ENCODE results near the gene GON4L.
"Not testable (repeated sequence)": the region's sequence is repeated elsewhere in the genome, so short reads cannot be mapped to it uniquely, and the experiment has no call there.

The GON4L gene

DNA sequence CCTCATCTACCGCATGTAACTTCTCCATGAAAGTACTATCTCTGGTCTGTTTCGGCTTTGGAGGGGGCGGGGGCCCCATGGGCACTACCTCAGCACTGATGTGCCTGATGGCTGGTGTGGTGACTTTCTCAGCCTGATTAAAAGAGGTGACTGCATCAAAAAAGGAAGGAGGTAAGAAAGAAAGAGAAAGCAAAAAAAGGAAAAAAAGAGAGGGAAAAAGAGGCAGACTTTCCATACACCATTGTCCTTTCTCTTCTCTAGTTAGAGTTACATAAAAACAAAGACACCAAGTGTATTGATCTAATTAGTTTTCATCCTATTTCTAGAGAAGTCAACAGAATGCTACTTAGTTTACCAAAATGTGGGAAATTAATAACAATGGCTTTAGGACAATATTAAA, 43.3 kb downstream of the GON4L start:
- no peak for DNase-seq (ENCODE audit: low spot score)

- no peak for DNase-seq (ENCODE audit: low spot score)
These were observed 44.1 kb downstream of the GON4L start for GRCh38 chr1:155812878-155813277.

DNA sequence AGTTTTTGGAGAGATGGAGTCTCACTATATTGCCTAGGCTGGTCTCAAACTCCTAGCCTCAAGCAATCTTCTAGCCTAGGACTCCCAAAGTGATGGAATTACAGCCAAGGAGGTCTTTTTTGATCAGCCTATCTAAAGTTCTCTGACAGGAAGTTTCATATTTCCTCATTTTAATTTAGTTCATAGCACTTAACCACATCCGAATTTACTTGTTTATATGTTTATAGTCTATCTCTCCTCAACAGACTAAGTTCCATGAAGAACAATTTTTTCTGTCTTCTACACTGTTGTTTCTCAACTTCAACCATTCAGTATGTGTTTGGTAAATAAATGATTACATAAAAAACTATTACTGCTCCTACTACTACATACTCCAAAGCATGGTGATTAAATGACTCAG, 47.9 kb downstream of the GON4L start:
- no peak for DNase-seq (ENCODE audit: low spot score)

DNA sequence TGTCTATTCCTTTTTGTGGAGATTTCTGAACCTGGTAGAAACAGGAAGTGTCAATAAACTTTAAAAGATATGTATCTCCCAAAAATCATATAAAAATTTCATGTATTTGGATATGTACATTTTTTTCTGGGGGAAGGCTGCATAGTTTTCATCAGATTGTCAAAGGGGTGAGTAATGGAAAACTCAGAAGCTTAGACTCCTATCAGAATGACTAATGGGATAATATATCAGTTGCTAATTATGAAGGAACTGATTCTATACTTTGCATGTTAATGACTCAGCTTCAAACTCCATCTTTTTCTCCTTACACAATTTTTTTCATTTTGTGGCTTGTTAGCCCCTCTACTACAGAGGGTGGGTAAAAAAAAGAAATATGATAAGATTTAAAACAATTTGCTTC, 55.9 kb downstream of the GON4L start:
- DNase-seq (ENCODE audit: low spot score): no peak

DNA sequence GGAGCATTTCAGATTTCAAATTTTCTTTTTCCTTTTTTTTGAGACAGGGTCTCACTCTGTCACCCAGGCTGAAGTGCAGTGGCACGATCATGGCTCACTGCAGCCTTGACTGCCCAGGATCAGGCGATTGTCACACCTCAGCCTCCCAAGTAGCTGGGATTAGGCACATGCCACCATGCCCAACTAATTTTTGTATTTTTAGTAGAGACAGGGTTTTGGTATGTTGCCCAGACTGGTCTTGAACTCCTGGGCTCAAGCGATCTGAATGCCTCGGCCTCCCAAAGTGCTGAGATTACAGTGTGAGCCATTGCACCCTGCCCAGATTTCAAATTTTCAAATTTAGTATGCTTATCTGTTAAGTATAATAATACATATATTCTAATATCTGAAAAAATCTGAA, 61.4 kb downstream of the GON4L start:
- not testable (repeated sequence) for DNase-seq (ENCODE audit: low spot score)

- DNase-seq (ENCODE audit: low spot score): no peak
These were observed 62.3 kb downstream of the GON4L start for GRCh38 chr1:155794605-155795245.

- no peak for DNase-seq (ENCODE audit: low spot score)
These were observed 63.8 kb downstream of the GON4L start for GRCh38 chr1:155793213-155793612.

DNA sequence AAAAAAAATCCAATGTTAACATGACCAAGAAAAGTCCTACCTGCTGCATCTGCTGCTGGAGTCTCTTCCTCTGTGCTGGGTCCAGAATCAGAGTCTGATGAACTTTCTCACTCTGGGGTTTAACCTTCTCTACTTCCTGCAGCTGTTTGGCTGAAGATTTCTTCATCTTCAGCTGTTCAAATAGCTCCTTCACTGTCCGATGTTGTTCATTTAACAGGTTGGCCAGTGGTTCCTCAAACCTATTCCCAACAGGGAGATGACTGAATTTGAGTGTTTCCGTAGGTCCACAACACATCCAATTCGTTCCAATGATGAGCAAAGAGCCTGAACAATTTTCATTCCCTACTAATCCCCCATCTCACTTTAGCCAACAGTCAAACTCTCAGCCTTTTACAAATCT, 79.4 kb downstream of the GON4L start:
- DNase-seq (ENCODE audit: low spot score): no peak

- no peak for DNase-seq (ENCODE audit: low spot score)
These were observed 80.6 kb downstream of the GON4L start for GRCh38 chr1:155776414-155776813.

DNA sequence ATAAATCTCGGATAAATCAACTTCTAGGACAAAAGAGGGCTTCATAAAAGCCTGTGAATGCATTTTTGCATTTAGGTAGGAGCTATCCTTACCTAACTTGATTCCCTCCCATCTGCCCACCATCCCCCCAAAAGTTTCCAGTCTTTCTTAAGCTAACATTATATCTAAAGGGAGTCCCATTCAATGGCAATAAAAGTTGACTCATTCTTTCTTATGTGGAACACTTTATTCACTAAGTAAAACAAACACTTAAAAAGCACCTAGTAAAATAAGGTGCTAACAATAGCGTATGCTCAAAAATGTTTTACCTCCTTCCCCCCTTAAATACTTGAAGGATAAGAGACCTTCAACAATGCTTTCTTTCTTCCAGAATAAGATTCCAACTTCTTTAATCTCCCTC, 83.8 kb downstream of the GON4L start:
- no peak for DNase-seq (ENCODE audit: low spot score)

DNA sequence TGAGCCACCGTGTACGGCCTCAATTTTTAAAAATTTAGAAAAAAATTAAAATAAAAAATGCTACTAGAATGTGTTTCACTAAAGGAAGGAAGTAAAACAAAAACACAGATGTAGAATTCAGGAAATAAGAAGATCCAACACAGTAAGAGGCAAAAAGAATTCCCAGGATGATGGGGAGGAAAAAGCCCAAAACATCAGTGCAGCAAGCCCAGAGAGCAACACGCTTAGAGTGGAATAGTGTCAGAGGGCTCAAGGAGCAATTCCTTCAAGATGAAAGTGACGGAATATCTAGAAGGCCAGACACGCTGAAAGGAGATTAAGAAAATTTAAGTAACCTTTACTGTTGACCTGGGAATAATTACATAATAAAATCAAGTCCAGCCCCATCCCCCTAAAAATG, 87.8 kb downstream of the GON4L start:
- no peak for DNase-seq (ENCODE audit: low spot score)

GRCh38 chr1:155767399-155767989, 89.5 kb downstream of the GON4L start:
- DNase-seq (ENCODE audit: low spot score): not testable (repeated sequence)

DNA sequence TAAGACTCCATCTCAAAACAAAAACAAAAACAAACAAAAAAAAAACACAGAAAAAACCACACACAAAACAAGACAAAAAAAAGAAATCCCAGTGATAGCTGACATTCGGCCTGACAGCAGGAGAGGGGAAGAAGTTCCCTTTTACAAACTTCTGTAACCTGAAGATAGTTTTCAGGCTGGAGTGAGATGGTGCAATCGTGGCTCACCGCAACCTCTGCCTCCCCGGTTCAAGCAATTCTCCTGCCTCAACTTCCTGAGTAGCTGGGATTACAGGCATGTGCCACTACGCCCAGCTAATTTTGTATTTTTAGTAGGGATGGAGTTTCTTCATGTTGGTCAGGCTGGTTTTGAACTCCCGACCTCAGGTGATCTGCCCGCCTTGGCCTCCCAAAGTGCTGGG, 93.0 kb downstream of the GON4L start:
- DNase-seq (ENCODE audit: low spot score): not testable (repeated sequence)

GRCh38 chr1:155763090-155763815, 93.8 kb downstream of the GON4L start:
- DNase-seq (ENCODE audit: low spot score): not testable (repeated sequence)

- no peak for DNase-seq (ENCODE audit: low spot score)
These were observed 95.1 kb downstream of the GON4L start for GRCh38 chr1:155761736-155762405.

GRCh38 chr1:155760751-155761475, 96.1 kb downstream of the GON4L start:
- no peak for DNase-seq (ENCODE audit: low spot score)

- DNase-seq (ENCODE audit: low spot score): no peak
These were observed 96.9 kb downstream of the GON4L start for GRCh38 chr1:155759966-155760630.

DNA sequence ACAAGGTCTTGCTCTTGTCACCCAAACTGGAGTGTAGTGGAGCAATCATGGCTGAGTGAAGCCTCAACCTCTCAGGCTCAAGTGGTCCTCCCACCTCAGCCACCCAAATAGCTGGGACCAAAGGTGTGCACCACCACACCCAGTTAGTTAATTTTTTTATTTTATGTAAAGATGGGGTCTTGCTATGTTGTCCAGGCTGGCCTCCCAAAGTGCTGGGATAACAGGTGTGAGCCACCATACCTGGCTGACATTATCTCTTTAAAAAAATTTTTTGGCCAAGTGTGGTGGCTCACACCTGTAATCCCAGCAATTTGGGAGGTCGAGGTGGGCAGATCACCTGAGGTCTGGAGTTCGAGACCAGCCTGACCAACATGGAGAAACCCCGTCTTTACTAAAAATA, 98.0 kb downstream of the GON4L start:
- DNase-seq (ENCODE audit: low spot score): not testable (repeated sequence)

- DNase-seq (ENCODE audit: low spot score): not testable (repeated sequence)
These were observed 108.9 kb downstream of the GON4L start for GRCh38 chr1:155748141-155748540.

GRCh38 chr1:155747586-155747985, 109.4 kb downstream of the GON4L start:
- not testable (repeated sequence) for DNase-seq (ENCODE audit: low spot score)
